ENCODE measurements around the gene AHDC1. TPM values are rescaled to one million over a fixed set of nuclear protein-coding genes. Genes with fewer than 3 reads are reported as not detected.

The AHDC1 gene
- total RNA-seq, 2 donors from 2014 or later, result 13.5 to 14.2 TPM

DNA sequence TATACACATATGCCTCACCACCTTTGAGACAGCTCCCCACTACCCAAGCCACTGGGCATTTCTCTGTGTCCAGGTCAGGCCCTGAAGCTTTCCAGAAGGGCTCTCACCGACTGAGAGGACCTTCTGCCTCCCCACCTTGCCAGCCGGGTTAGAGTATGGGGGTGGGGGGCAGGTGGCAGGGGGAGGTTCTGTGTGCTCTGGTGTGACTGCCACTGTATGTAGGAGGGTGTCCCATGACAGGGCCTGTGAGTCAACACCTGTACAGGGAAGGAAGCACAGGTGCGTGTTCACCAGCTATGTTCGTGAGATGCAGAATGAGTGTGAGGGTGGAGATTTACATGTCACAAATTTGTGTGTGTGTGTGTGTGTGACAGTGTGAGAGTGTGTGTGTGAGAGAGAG is 7.0 kb downstream of the AHDC1 start:
- no peak overlapping the region for H3K4me3 ChIP-seq
- no peaks in the 10 kb centered on the region for H3K36me3 ChIP-seq (replicated peaks in 1 of 2; ENCODE audit: insufficient read depth in 1 of 2, low read depth in 2 of 2)
- ATAC-seq (no peak), DNase-seq (no peak)
- H3K9me3 ChIP-seq, result no peaks in the 10 kb centered on the region
- no peak for TF ChIP-seq POLR2A (IDR thresholded peaks at IDR 0.05)
- TF ChIP-seq, protein P1, sequence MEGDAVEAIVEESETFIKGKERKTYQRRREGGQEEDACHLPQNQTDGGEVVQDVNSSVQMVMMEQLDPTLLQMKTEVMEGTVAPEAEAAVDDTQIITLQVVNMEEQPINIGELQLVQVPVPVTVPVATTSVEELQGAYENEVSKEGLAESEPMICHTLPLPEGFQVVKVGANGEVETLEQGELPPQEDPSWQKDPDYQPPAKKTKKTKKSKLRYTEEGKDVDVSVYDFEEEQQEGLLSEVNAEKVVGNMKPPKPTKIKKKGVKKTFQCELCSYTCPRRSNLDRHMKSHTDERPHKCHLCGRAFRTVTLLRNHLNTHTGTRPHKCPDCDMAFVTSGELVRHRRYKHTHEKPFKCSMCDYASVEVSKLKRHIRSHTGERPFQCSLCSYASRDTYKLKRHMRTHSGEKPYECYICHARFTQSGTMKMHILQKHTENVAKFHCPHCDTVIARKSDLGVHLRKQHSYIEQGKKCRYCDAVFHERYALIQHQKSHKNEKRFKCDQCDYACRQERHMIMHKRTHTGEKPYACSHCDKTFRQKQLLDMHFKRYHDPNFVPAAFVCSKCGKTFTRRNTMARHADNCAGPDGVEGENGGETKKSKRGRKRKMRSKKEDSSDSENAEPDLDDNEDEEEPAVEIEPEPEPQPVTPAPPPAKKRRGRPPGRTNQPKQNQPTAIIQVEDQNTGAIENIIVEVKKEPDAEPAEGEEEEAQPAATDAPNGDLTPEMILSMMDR (IDR thresholded peaks at IDR 0.05), result no peak
- peaks cover 45% of the 10 kb centered on the region for H3K4me1 ChIP-seq
- no peak overlapping the region for H3K27ac ChIP-seq
- intact Hi-C loops (cut with DNase I), result loop anchor here (5.0 kb wide), 1 partner anchor 40 kb away; no protein-coding TSS in a partner anchor
- 82 to 94% methylated on average over 4 of the region's 4 CpGs for WGBS, 2 donors
- no peaks in the 10 kb centered on the region for H3K27me3 ChIP-seq

DNA sequence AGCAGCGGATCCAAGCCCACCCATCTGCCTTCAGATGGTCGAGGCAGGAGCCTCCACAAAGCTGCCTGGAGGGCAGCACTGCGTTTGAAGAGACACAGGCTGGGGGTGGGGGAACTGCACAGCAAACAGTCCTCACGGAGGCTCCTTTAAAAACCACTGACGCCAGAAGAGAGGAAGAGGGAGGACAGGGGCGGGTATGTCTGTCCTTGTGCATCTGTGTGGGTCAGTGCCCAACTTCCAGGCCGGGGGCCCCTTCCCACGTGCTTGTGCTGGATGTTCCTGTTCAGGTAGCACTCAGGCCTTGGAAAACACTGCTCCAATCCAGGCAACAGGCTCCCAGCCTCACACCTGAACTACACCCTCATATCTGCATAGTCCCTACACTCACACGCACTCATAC is 7.7 kb downstream of the AHDC1 start:
- DNase-seq (no peak), ATAC-seq (no peak)
- no peaks in the 10 kb centered on the region for H3K27me3 ChIP-seq
- no peak overlapping the region for H3K27ac ChIP-seq
- no peak overlapping the region for H3K4me3 ChIP-seq
- no peaks in the 10 kb centered on the region for H3K9me3 ChIP-seq
- H3K36me3 ChIP-seq (replicated peaks in 1 of 2; ENCODE audit: insufficient read depth in 1 of 2, low read depth in 2 of 2), result no peaks in the 10 kb centered on the region
- 66 to 68% methylated on average over 5 to 9 of the region's 9 CpGs for WGBS, 2 donors
- TF ChIP-seq POLR2A (IDR thresholded peaks at IDR 0.05), result no peak
- TF ChIP-seq, protein P1 (IDR thresholded peaks at IDR 0.05), result no peak
- H3K4me1 ChIP-seq, result peaks cover 45% of the 10 kb centered on the region
- intact Hi-C loops (cut with DNase I), result loop anchor here (5.0 kb wide), 1 partner anchor 39 kb away; no protein-coding TSS in a partner anchor

DNA sequence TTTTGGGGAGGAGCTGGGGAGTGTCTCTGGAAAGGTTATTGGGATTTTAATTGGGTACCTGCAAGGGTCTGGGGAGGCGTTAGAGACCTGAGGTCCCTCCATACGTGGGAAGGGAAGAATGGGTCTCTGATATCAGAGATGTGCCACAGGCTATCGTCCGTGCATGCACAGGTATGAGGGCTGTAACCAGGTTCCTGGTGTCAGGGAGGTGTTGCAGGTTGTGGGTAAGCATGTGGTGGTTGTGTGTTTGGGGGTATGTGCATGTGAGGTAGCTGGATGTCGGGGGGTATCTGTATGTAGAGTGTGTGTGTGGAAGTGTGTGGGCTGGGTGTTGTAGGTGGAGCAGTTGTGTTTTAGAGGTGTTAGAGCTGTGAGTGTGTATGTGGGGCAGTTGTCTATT is 8.3 kb downstream of the AHDC1 start:
- DNase-seq, result no peak
- intact Hi-C loops (cut with DNase I), result loop anchor here (5.0 kb wide), 1 partner anchor 38 kb away; no protein-coding TSS in a partner anchor
- no peak for ATAC-seq
- Histone ChIP-seq H3K9me3 (no peaks in the 10 kb centered on the region), H3K4me1 (peaks cover 44% of the 10 kb centered on the region), H3K27ac (no peak overlapping the region), H3K4me3 (no peak overlapping the region), H3K36me3 (replicated peaks in 1 of 2; ENCODE audit: insufficient read depth in 1 of 2, low read depth in 2 of 2) (no peaks in the 10 kb centered on the region), H3K27me3 (no peaks in the 10 kb centered on the region)
- 87 to 88% methylated on average over 5 of the region's 5 CpGs for WGBS, 2 donors
- TF ChIP-seq, protein P1 (IDR thresholded peaks at IDR 0.05), result no peak
- no peak for TF ChIP-seq POLR2A (IDR thresholded peaks at IDR 0.05)

DNA sequence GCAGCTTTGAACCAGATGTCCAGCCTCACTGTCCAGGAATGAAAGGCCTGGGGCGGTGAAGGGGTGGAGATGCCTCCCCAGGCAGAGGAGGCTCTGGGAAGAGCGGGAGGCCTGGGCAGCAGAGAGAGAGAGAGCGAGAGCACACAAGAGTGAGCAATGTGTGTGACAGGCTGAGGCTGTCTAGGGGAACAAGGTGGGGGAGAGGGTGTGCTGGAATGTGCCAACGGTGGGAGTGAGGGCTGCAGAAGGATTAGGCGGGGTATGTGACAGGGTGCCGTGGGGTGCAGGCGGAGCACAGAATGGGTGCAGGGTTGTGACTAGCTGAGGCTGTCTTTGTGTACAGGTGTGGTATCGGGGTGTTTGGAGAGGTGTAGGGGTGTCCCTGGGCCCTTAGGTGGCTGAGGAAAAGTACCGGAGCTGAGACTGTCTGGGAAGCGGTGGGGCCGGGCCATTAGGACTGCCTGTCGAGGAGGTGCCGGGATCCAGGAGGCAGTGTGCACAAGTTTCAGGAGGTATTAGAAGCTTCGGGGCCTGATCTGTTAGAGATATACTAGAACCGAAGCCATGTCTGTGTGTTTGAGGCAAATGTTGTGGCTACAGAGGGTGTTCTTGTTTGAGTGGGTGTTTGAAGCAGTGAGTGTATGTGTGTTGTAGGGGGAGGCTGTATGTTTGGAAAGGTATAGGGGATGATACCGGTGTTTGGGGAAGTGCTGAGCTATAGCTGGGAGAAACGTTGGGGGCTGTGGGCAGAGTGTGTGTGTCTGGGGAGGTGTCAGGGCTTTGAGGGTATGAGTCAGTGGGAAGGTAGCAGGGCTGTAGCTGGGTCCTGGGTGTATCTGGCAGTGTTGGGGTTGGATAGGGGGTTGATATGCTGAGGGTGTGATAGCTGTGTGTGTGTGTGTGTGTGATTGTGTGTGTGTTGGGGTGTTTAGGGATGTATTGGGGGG is 9.1 kb downstream of the AHDC1 start:
- 79 to 81% methylated on average over 17 of the region's 17 CpGs for WGBS, 2 donors
- Histone ChIP-seq H3K4me1 (peaks cover 44% of the 10 kb centered on the region), H3K27ac (no peak overlapping the region), H3K36me3 (replicated peaks in 1 of 2; ENCODE audit: insufficient read depth in 1 of 2, low read depth in 2 of 2) (no peaks in the 10 kb centered on the region), H3K4me3 (no peak overlapping the region), H3K27me3 (no peaks in the 10 kb centered on the region), H3K9me3 (no peaks in the 10 kb centered on the region)
- TF ChIP-seq, protein P1 (IDR thresholded peaks at IDR 0.05), result no peak
- TF ChIP-seq POLR2A (IDR thresholded peaks at IDR 0.05), result no peak
- DNase-seq, result no peak
- no peak for ATAC-seq
- intact Hi-C loops (cut with DNase I), result loop anchor here (5.0 kb wide), 1 partner anchor 38 kb away; no protein-coding TSS in a partner anchor
